Nephron (organoid): ENCODE results near the gene ARHGAP26.

ENCODE experiments used
- H3K27ac Mint-ChIP-seq, 3 experiments: 2 replicates each; pipeline ENCODE4 v1.8.0; 2020; ENCODE audit warnings: mixed read lengths in 3 of 3, mild to moderate bottlenecking in 2 of 3, moderate library complexity in 1 of 3
- H3K27me3 Mint-ChIP-seq: 2 replicates; pipeline ENCODE4 v1.8.0; 2021; ENCODE audit warnings: low read depth, mild to moderate bottlenecking, moderate library complexity, mixed read lengths
- H3K36me3 Mint-ChIP-seq: 2 replicates; pipeline ENCODE4 v1.8.0; 2020; ENCODE audit warnings: low read depth, mixed read lengths
- H3K4me1 Mint-ChIP-seq: 2 replicates; pipeline ENCODE4 v1.8.0; 2020; ENCODE audit warnings: mixed read lengths
- H3K4me3 Mint-ChIP-seq, 3 experiments: 2 replicates each; pipeline ENCODE4 v1.8.0; 2020; ENCODE audit warnings: mild to moderate bottlenecking in 3 of 3, mixed read lengths in 3 of 3, moderate library complexity in 2 of 3
- H3K9me3 Mint-ChIP-seq: 2 replicates; pipeline ENCODE4 v1.8.0; 2020; ENCODE audit warnings: mixed read lengths
- CTCF ChIP-seq, 3 experiments: fragments of 200-600 bp; sonication (generic); IDR thresholded peaks; one replicate each; pipeline ENCODE4 v1.5.0; 2021; ENCODE audit warnings: antibody characterized with exemption in 3 of 3; ENCODE audit not compliant: unreplicated experiment in 3 of 3

The ARHGAP26 gene

GRCh38 chr5:142881076-142881783 is 111.1 kb downstream of the ARHGAP26 start:
- Mint-ChIP-seq H3K27me3 (no peaks in the 10 kb centered on the region), H3K9me3 (no peaks in the 10 kb centered on the region), H3K4me3 (no peak overlapping the region), H3K4me1 (peaks cover 17% of the 10 kb centered on the region), H3K36me3 (no peaks in the 10 kb centered on the region), H3K27ac (no peak overlapping the region)
- no peak for TF ChIP-seq CTCF (IDR thresholded peaks at IDR 0.05; ENCODE audit: unreplicated experiment in 3 of 3)

- H3K4me3 Mint-ChIP-seq, result no peak overlapping the region
- no peaks in the 10 kb centered on the region for H3K36me3 Mint-ChIP-seq
- no peak overlapping the region for H3K27ac Mint-ChIP-seq
- no peak for TF ChIP-seq CTCF (IDR thresholded peaks at IDR 0.05; ENCODE audit: unreplicated experiment in 3 of 3)
- no peaks in the 10 kb centered on the region for H3K9me3 Mint-ChIP-seq
- H3K4me1 Mint-ChIP-seq, result peaks cover 17% of the 10 kb centered on the region
- no peaks in the 10 kb centered on the region for H3K27me3 Mint-ChIP-seq
Measured at GRCh38 chr5:142881784-142882126, 111.6 kb downstream of the ARHGAP26 start.

- H3K4me3 Mint-ChIP-seq, result no peak overlapping the region
- TF ChIP-seq CTCF (IDR thresholded peaks at IDR 0.05; ENCODE audit: unreplicated experiment in 3 of 3), result no peak
- peaks cover 6% of the 10 kb centered on the region for H3K4me1 Mint-ChIP-seq
- no peaks in the 10 kb centered on the region for H3K9me3 Mint-ChIP-seq
- no peak overlapping the region for H3K27ac Mint-ChIP-seq
- no peaks in the 10 kb centered on the region for H3K27me3 Mint-ChIP-seq
- H3K36me3 Mint-ChIP-seq, result no peaks in the 10 kb centered on the region
Measured at GRCh38 chr5:142883025-142883424, 112.8 kb downstream of the ARHGAP26 start.

GRCh38 chr5:142883438-142883837 is 113.3 kb downstream of the ARHGAP26 start:
- Mint-ChIP-seq H3K36me3 (no peaks in the 10 kb centered on the region), H3K4me3 (no peak overlapping the region), H3K27ac (no peak overlapping the region), H3K27me3 (no peaks in the 10 kb centered on the region), H3K9me3 (no peaks in the 10 kb centered on the region), H3K4me1 (peaks cover 3% of the 10 kb centered on the region)
- TF ChIP-seq CTCF (IDR thresholded peaks at IDR 0.05; ENCODE audit: unreplicated experiment in 3 of 3), result no peak

- Mint-ChIP-seq H3K9me3 (no peaks in the 10 kb centered on the region), H3K4me3 (no peak overlapping the region), H3K27me3 (peaks cover 4% of the 10 kb centered on the region), H3K27ac (no peak overlapping the region), H3K36me3 (no peaks in the 10 kb centered on the region), H3K4me1 (peaks cover 7% of the 10 kb centered on the region)
- TF ChIP-seq CTCF (IDR thresholded peaks at IDR 0.05; ENCODE audit: unreplicated experiment in 3 of 3), result no peak
Measured at GRCh38 chr5:142884029-142884428, 113.9 kb downstream of the ARHGAP26 start.

- no peaks in the 10 kb centered on the region for H3K36me3 Mint-ChIP-seq
- no peak for TF ChIP-seq CTCF (IDR thresholded peaks at IDR 0.05; ENCODE audit: unreplicated experiment in 3 of 3)
- no peak overlapping the region for H3K27ac Mint-ChIP-seq
- H3K4me1 Mint-ChIP-seq, result peaks cover 18% of the 10 kb centered on the region
- no peak overlapping the region for H3K4me3 Mint-ChIP-seq
- peaks cover 4% of the 10 kb centered on the region for H3K27me3 Mint-ChIP-seq
- no peaks in the 10 kb centered on the region for H3K9me3 Mint-ChIP-seq
Measured at GRCh38 chr5:142886211-142886610, 116.0 kb downstream of the ARHGAP26 start.
